Endothelial cell of umbilical vein (primary cell): ENCODE data around the gene NSD2. TPM values are rescaled to one million over a fixed set of nuclear protein-coding genes. Genes with fewer than 3 reads are reported as not detected.

Experiments used
- BruUV-seq: library from RNA; stranded (reverse); fragments of 400-500 nt; replicated peaks from 2 replicates; lab custom pipeline; 2021; lab: Mats Ljungman, UMichigan
- CTCF ChIA-PET: fragments of 300-600, 350-600 bp; sonication (Branson Sonifier 250); formaldehyde crosslinking; loops from one replicate; lab custom pipeline; 2021; ENCODE audit warnings: antibody characterized with exemption, inconsistent platforms; lab: Charles Lee
- POLR2A ChIA-PET: fragments of 300-600, 350-600 bp; sonication (Branson Sonifier 250); formaldehyde crosslinking; loops from one replicate; lab custom pipeline; 2021; ENCODE audit warnings: antibody characterized with exemption, inconsistent platforms; lab: Charles Lee
- DNase-seq: peaks from one replicate; pipeline ENCODE4 v3.0.0-alpha.2; 2011; ENCODE audit warnings: low read depth, low spot score
- FAIRE-seq: peaks from 2 replicates; lab custom pipeline; 2011; peaks lifted over from hg19 to GRCh38; lab: Jason Lieb, UNC
- H2AFZ ChIP-seq: 2 replicates; pipeline ENCODE4 v1.6.0; 2012; ENCODE audit warnings: low read depth, low read length, control low read depth, inconsistent platforms
- H3K27ac ChIP-seq: 2 replicates; pipeline ENCODE4 v1.5.1; 2011; ENCODE audit warnings: low read depth, mild to moderate bottlenecking, control low read depth, low read length, moderate library complexity; ENCODE audit not compliant: insufficient read depth
- H3K27me3 ChIP-seq, 2 experiments: 2 replicates each; pipeline versions ENCODE4 v1.6.0 to v1.6.1; 2011; ENCODE audit warnings: low read length in 2 of 2, mixed read lengths in 1 of 2; ENCODE audit not compliant: control insufficient read depth in 2 of 2, insufficient read depth in 2 of 2
- H3K36me3 ChIP-seq, 2 experiments: 2 replicates in 1 of 2; 3 replicates in 1 of 2; pipeline ENCODE4 v1.5.1; 2011; ENCODE audit warnings: low read length in 2 of 2, mild to moderate bottlenecking in 1 of 2, moderate library complexity in 1 of 2; ENCODE audit not compliant: control insufficient read depth in 2 of 2, insufficient read depth in 2 of 2; ENCODE audit errors: extremely low read depth in 1 of 2
- H3K4me1 ChIP-seq: 3 replicates; pipeline ENCODE4 v1.5.1; 2011; ENCODE audit warnings: mild to moderate bottlenecking, low read length; ENCODE audit not compliant: control insufficient read depth, insufficient read depth; ENCODE audit errors: extremely low read depth
- H3K4me2 ChIP-seq: 2 replicates; pipeline ENCODE4 v1.6.1; 2011; ENCODE audit warnings: low read length, control low read depth, mixed read lengths; ENCODE audit not compliant: insufficient read depth
- H3K4me3 ChIP-seq, 3 experiments: fragments of 200-600 bp in 1 of 3; sonication (generic), shearing (Covaris generic) in 1 of 3; replicated peaks in 1 of 3; 2 replicates each; pipeline ENCODE4 v1.5.1; 2011 to 2016; ENCODE audit warnings: control low read depth in 3 of 3, low read length in 3 of 3, mild to moderate bottlenecking in 2 of 3, inconsistent platforms in 1 of 3, low read depth in 1 of 3, moderate library complexity in 1 of 3; ENCODE audit not compliant: insufficient read depth in 1 of 3
- H3K79me2 ChIP-seq: 2 replicates; pipeline ENCODE4 v1.6.0; 2012; ENCODE audit warnings: low read length, inconsistent platforms; ENCODE audit not compliant: control insufficient read depth, insufficient read depth
- H3K9ac ChIP-seq: replicated peaks from 2 replicates; pipeline ENCODE3; 2011; ENCODE audit warnings: low read length, control low read depth; ENCODE audit not compliant: insufficient read depth; ENCODE audit errors: extremely low read depth
- H3K9me1 ChIP-seq: replicated peaks from 3 replicates; pipeline ENCODE4 v1.6.0; 2011; ENCODE audit warnings: mild to moderate bottlenecking, low read length; ENCODE audit not compliant: control insufficient read depth, insufficient read depth; ENCODE audit errors: extremely low read depth
- H3K9me3 ChIP-seq: replicated peaks from 2 replicates; pipeline ENCODE4 v1.5.1; 2012; ENCODE audit warnings: low read length, inconsistent platforms; ENCODE audit not compliant: control insufficient read depth, insufficient read depth
- H4K20me1 ChIP-seq: replicated peaks from 2 replicates; pipeline ENCODE3; 2011; ENCODE audit warnings: mild to moderate bottlenecking, low read length; ENCODE audit not compliant: control insufficient read depth, insufficient read depth; ENCODE audit errors: extremely low read depth
- CTCF ChIP-seq, 2 donors: IDR thresholded peaks; 1 replicate in 1 of 2; 2 replicates in 1 of 2; pipeline ENCODE4 v1.5.1; 2011; ENCODE audit warnings: low read length in 2 of 2, mild to moderate bottlenecking in 2 of 2, moderate library complexity in 2 of 2, control low read depth in 1 of 2, inconsistent platforms in 1 of 2, low read depth in 1 of 2; ENCODE audit not compliant: insufficient read depth in 1 of 2; ENCODE audit errors: extremely low read depth in 1 of 2
- EZH2 ChIP-seq: IDR thresholded peaks from 2 replicates; pipeline ENCODE4 v1.6.1; 2012; ENCODE audit warnings: borderline replicate concordance, low read depth, mild to moderate bottlenecking, moderate library complexity, low read length, inconsistent platforms; ENCODE audit not compliant: severe bottlenecking
- FOS ChIP-seq: IDR thresholded peaks from 2 replicates; pipeline ENCODE4 v1.6.1; 2011; ENCODE audit warnings: mild to moderate bottlenecking, low read length, moderate library complexity, borderline replicate concordance; ENCODE audit not compliant: insufficient read depth
- GATA2 ChIP-seq: IDR thresholded peaks from 2 replicates; pipeline ENCODE4 v1.7.0; 2011; ENCODE audit warnings: low read depth, mild to moderate bottlenecking, moderate library complexity, mixed read lengths, low read length; ENCODE audit not compliant: insufficient read length, insufficient read depth
- JUN ChIP-seq: IDR thresholded peaks from 2 replicates; pipeline ENCODE4 v1.6.1; 2011; ENCODE audit warnings: borderline replicate concordance, low read depth; ENCODE audit not compliant: insufficient read length, insufficient read depth
- MAX ChIP-seq: IDR thresholded peaks from 2 replicates; pipeline ENCODE4 v1.6.1; 2011; ENCODE audit not compliant: insufficient read depth, insufficient read length
- MYC ChIP-seq: IDR thresholded peaks from one replicate; pipeline ENCODE4 v1.6.1; 2011; ENCODE audit warnings: mild to moderate bottlenecking, low read depth, low read length
- POLR2A ChIP-seq: IDR thresholded peaks from 2 replicates; pipeline ENCODE4 v1.6.1; 2012; ENCODE audit warnings: low read depth, mild to moderate bottlenecking, control low read depth, low read length
- POLR2AphosphoS5 ChIP-seq: IDR thresholded peaks from 2 replicates; pipeline ENCODE4 v1.6.1; 2012; ENCODE audit warnings: low read depth, mild to moderate bottlenecking, control low read depth, low read length, moderate library complexity; ENCODE audit not compliant: insufficient read depth
- dilution Hi-C: fragments of 300-500 bp; cut with MboI; formaldehyde crosslinking; loops from one replicate; pipeline ENCODE4 v1.15.0; 2019; ENCODE audit warnings: low sequenced_read_pairs; ENCODE audit not compliant: extremely low pct_ligation_motif_present
- intact Hi-C: fragments of 100-400 bp; cut with micrococcal nuclease; formaldehyde crosslinking; loops from one replicate; pipeline ENCODE4 v1.10.0; 2022
- polyA plus RNA-seq, 4 experiments: library from polyadenylated mRNA; depleted of rRNA in 3 of 4; stranded (reverse) in 3 of 4; unstranded in 1 of 4; fragments of >200 nt; gene quantifications; 2 replicates each; pipeline versions ENCODE4 v1.2.1 to v1.2.3, GENCODE V29; 2011 to 2012; ENCODE audit warnings: missing spikeins in 1 of 4
- total RNA-seq: library from RNA; stranded (reverse); gene quantifications from 2 replicates; pipeline ENCODE4 v1.2.3, GENCODE V29; 2021

Gene NSD2
- total and polyA plus RNA-seq, 2 donors (not counting 3 experiments of a cell fraction or from before 2014, with no cell fraction given), result 31.3 to 171 TPM

- no peak for TF ChIP-seq POLR2A
- TF ChIP-seq MAX, result no peak
- TF ChIP-seq JUN, result no peak
- no peak for TF ChIP-seq POLR2AphosphoS5
- TF ChIP-seq FOS, result no peak
- no peak for TF ChIP-seq MYC
- TF ChIP-seq GATA2, result no peak
- no peak for TF ChIP-seq CTCF (IDR thresholded peaks at IDR 0.05; ENCODE audit: extremely low read depth in 1 of 2, insufficient read depth in 1 of 2, low read depth in 1 of 2, low read length in 2 of 2)
- no peak for TF ChIP-seq EZH2
- Histone ChIP-seq H3K79me2 (peaks cover 42% of the 10 kb centered on the region), H3K9me1 (no peaks in the 10 kb centered on the region), H3K9ac (peak overlapping the region; percentile 89), H2AFZ (peak overlapping the region; percentile 64), H3K4me3 (peak overlapping the region; percentile 69 to 96 (median 69)), H3K4me1 (peaks cover 16% of the 10 kb centered on the region), H3K9me3 (no peaks in the 10 kb centered on the region), H4K20me1 (peaks cover 3% of the 10 kb centered on the region), H3K27ac (no peak overlapping the region), H3K36me3 (peaks cover 0 to 3% of the 10 kb centered on the region in 2 experiments), H3K27me3 (no peaks in the 10 kb centered on the region), H3K4me2 (peak overlapping the region; percentile 89)
- dilution Hi-C loops (no loop called here), intact Hi-C loops (loop anchor here (2.0 kb wide), 1 partner anchor 33 kb away; a partner anchor contains a TSS)
- BruUV-seq, result no TSS peak
- DNase-seq (peak; percentile 31), FAIRE-seq (no peak)
- CTCF ChIA-PET, result interaction anchor here (1.8 kb wide), 1 partner anchor 212 kb away, joined by 4 read pairs; no protein-coding TSS in a partner anchor
- POLR2A ChIA-PET, result no interaction called here
Observed at GRCh38 chr4:2007804-2008670, 136.8 kb downstream of the NSD2 start.
